ENCODE results near the gene OSBPL8. TPM values are rescaled to one million over a fixed set of nuclear protein-coding genes. Genes with fewer than 3 reads are reported as not detected.

OSBPL8 gene
- total and polyA plus RNA-seq, 2 experiments from 2014 or later: 20.1 to 82.5 TPM

DNA sequence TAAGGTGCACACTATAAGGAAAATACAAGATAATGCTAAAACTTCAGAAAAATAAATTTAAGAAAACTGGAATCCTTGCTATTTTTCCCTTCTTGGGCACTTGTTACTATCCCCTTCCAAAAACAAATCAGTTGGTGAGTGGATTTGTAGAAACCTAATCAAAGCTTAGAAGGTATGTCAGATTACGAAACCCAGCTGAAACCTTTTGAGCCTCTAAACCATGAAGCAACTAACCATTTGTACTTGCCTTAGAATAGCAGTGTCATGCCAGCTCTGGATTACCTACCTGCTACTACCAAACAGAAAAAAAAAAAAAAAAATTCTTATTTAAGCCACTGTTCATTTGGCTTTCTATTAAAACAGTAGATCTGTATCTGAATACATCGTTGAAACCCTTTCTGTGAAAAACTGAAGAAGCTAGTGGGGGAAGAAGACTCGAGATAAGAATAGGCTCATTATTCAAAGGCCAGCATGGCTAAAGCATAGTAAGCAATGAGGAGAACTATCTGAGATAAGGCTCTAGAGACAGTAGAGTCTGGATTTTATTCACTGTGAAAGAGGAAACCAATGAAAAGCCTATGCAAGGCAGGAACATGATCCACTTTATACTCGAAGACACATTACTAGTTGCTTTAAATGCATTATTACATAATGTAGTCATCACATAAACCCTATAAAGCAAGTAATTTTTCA lies 30.2 kb downstream of the OSBPL8 start:
- no peaks in the 10 kb centered on the region for H3K9me2 ChIP-seq (replicated peaks; ENCODE audit: insufficient read depth)
- H3K4me2 ChIP-seq: no peak overlapping the region
- TF ChIP-seq EZH2phosphoT487 (IDR thresholded peaks at IDR 0.05; ENCODE audit: low read depth, severe bottlenecking, unreplicated experiment): no peak
- TF ChIP-seq, protein P1, sequence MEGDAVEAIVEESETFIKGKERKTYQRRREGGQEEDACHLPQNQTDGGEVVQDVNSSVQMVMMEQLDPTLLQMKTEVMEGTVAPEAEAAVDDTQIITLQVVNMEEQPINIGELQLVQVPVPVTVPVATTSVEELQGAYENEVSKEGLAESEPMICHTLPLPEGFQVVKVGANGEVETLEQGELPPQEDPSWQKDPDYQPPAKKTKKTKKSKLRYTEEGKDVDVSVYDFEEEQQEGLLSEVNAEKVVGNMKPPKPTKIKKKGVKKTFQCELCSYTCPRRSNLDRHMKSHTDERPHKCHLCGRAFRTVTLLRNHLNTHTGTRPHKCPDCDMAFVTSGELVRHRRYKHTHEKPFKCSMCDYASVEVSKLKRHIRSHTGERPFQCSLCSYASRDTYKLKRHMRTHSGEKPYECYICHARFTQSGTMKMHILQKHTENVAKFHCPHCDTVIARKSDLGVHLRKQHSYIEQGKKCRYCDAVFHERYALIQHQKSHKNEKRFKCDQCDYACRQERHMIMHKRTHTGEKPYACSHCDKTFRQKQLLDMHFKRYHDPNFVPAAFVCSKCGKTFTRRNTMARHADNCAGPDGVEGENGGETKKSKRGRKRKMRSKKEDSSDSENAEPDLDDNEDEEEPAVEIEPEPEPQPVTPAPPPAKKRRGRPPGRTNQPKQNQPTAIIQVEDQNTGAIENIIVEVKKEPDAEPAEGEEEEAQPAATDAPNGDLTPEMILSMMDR (IDR thresholded peaks at IDR 0.05; ENCODE audit: poor library complexity): no peak
- no peak overlapping the region for H3K4me3 ChIP-seq
- 38% methylated on average over 4 of the region's 4 CpGs for WGBS (ENCODE audit: low lambda C conversion rate, missing lambda C conversion rate)
- H3K79me2 ChIP-seq: peaks cover 62% of the 10 kb centered on the region
- H3K36me3 ChIP-seq (replicated peaks; ENCODE audit: insufficient read depth, low read depth): no peaks in the 10 kb centered on the region
- H3K27ac ChIP-seq: no peak overlapping the region
- H3K9me3 ChIP-seq (ENCODE audit: low read depth): no peaks in the 10 kb centered on the region
- H2AFZ ChIP-seq: no peak overlapping the region
- no peaks in the 10 kb centered on the region for H3K4me1 ChIP-seq (ENCODE audit: insufficient read depth)
- DNase-seq (ENCODE audit: low spot score): no peak
- no peaks in the 10 kb centered on the region for H4K20me1 ChIP-seq (ENCODE audit: insufficient read depth, poor library complexity, severe bottlenecking)
- H3K27me3 ChIP-seq: no peaks in the 10 kb centered on the region

DNA sequence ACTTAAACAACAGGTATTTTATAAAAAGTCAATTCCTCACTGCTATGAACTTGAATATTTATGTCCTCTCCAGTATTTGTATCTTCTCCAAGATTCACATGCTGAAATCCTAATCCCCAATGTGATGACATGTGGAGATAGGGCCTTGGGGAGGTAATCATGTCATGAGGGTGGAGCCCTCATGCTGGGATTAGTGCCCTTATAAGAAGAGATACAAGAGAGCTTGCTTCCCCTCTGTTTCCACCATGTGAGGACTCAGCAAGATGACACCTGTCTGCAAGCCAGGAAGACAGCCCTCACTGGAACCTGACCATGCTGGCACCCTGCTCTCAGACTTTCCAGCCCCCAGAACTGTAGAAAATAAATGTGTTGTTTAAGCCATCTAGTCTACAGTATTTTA lies 36.2 kb downstream of the OSBPL8 start:
- H3K27ac ChIP-seq: no peak overlapping the region
- H3K4me3 ChIP-seq: no peak overlapping the region
- H3K27me3 ChIP-seq: no peaks in the 10 kb centered on the region
- no peaks in the 10 kb centered on the region for H4K20me1 ChIP-seq (ENCODE audit: insufficient read depth, poor library complexity, severe bottlenecking)
- no peak overlapping the region for H3K4me2 ChIP-seq
- TF ChIP-seq, protein P1 (IDR thresholded peaks at IDR 0.05; ENCODE audit: poor library complexity): no peak
- no peak for TF ChIP-seq EZH2 (IDR thresholded peaks at IDR 0.05; ENCODE audit: borderline replicate concordance)
- TF ChIP-seq EZH2phosphoT487 (IDR thresholded peaks at IDR 0.05; ENCODE audit: low read depth, severe bottlenecking, unreplicated experiment): no peak
- peaks cover 83% of the 10 kb centered on the region for H3K79me2 ChIP-seq
- no peaks in the 10 kb centered on the region for H3K9me2 ChIP-seq (replicated peaks; ENCODE audit: insufficient read depth)
- no peaks in the 10 kb centered on the region for H3K36me3 ChIP-seq (replicated peaks; ENCODE audit: insufficient read depth, low read depth)
- H2AFZ ChIP-seq: no peak overlapping the region
- no peaks in the 10 kb centered on the region for H3K4me1 ChIP-seq (ENCODE audit: insufficient read depth)
- H3K9me3 ChIP-seq (ENCODE audit: low read depth): no peaks in the 10 kb centered on the region
- DNase-seq (ENCODE audit: low spot score): no peak

DNA sequence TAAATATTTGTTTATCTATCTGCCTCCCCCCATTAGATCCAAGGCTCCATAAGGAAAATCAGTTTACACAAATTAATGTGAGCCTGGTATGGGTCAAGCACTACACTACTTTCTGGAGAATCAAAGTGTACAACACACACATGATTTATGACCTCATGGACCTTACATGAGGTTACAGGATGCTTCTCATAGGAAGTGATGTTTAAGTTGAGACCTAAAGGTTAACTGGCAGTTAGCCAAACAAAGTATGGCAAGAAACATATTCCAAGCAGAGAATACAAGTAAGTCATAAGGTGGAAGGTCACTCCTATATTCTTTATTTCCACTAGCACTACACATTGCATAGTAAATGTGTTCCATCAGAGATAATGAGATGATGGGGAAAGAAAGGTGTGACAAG lies 39.2 kb downstream of the OSBPL8 start:
- Histone ChIP-seq H3K4me2 (no peak overlapping the region), H3K79me2 (peaks cover 73% of the 10 kb centered on the region), H3K27me3 (no peaks in the 10 kb centered on the region), H3K4me1 (ENCODE audit: insufficient read depth) (no peaks in the 10 kb centered on the region), H3K9me2 (replicated peaks; ENCODE audit: insufficient read depth) (no peaks in the 10 kb centered on the region), H3K27ac (no peak overlapping the region), H3K9me3 (ENCODE audit: low read depth) (no peaks in the 10 kb centered on the region), H3K36me3 (replicated peaks; ENCODE audit: insufficient read depth, low read depth) (no peaks in the 10 kb centered on the region), H3K4me3 (no peak overlapping the region), H4K20me1 (ENCODE audit: insufficient read depth, poor library complexity, severe bottlenecking) (no peaks in the 10 kb centered on the region), H2AFZ (no peak overlapping the region)
- DNase-seq (ENCODE audit: low spot score): no peak
- TF ChIP-seq, protein P1 (IDR thresholded peaks at IDR 0.05; ENCODE audit: poor library complexity): no peak
- no peak for TF ChIP-seq EZH2 (IDR thresholded peaks at IDR 0.05; ENCODE audit: borderline replicate concordance)
- TF ChIP-seq EZH2phosphoT487 (IDR thresholded peaks at IDR 0.05; ENCODE audit: low read depth, severe bottlenecking, unreplicated experiment): no peak

DNA sequence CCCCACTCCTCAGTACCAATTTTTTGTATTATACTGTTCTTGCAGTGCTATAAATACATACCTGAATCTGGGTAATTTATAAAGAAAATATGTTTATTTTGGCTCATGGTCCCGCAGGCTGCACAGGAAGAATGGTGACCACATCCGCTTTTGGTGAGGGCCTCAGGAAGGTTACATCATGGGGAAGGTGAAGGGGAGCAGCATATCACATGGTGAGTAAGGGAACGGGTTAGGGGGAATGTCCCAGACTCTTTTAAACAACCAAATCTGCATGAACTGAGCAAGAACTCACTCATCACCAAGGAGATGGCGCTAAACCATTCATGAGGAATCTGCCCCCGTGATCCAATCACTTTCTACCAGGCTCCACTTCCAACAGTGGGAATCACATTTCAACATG lies 40.0 kb downstream of the OSBPL8 start:
- H4K20me1 ChIP-seq (ENCODE audit: insufficient read depth, poor library complexity, severe bottlenecking): no peaks in the 10 kb centered on the region
- no peak overlapping the region for H2AFZ ChIP-seq
- no peaks in the 10 kb centered on the region for H3K9me2 ChIP-seq (replicated peaks; ENCODE audit: insufficient read depth)
- H3K27me3 ChIP-seq: no peaks in the 10 kb centered on the region
- H3K79me2 ChIP-seq: peaks cover 65% of the 10 kb centered on the region
- H3K4me1 ChIP-seq (ENCODE audit: insufficient read depth): no peaks in the 10 kb centered on the region
- no peak for DNase-seq (ENCODE audit: low spot score)
- H3K36me3 ChIP-seq (replicated peaks; ENCODE audit: insufficient read depth, low read depth): no peaks in the 10 kb centered on the region
- H3K4me2 ChIP-seq: no peak overlapping the region
- H3K9me3 ChIP-seq (ENCODE audit: low read depth): no peaks in the 10 kb centered on the region
- H3K27ac ChIP-seq: no peak overlapping the region
- TF ChIP-seq EZH2 (IDR thresholded peaks at IDR 0.05; ENCODE audit: borderline replicate concordance): no peak
- TF ChIP-seq EZH2phosphoT487 (IDR thresholded peaks at IDR 0.05; ENCODE audit: low read depth, severe bottlenecking, unreplicated experiment): no peak
- TF ChIP-seq, protein P1 (IDR thresholded peaks at IDR 0.05; ENCODE audit: poor library complexity): no peak
- H3K4me3 ChIP-seq: no peak overlapping the region
- 95% methylated on average over 5 of the region's 5 CpGs for WGBS (ENCODE audit: low lambda C conversion rate, missing lambda C conversion rate)
